ENCODE measurements around the gene PPT1.
A peak's percentile ranks its signal among the peaks of the same experiment; 100 is the strongest.

PPT1 gene

DNA sequence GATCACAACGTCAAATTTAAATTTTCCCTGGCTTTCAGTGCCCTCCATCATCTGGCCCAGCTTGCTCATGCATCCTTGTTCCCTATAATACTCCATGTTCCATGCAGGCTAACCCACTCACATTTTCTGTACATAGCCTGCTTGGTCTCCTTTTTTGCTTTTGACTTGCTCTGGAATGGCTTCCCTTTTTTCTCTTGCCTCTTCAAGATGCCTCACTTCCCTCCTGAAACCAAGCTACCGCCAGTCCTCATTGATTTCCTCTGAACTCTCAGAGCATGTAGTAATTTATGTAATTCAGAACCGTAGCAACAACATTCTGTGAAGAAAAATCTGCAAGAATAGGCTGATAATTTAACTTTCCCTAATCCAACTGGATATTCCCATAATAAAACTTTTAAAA is 46.2 kb downstream of the PPT1 start:
- Histone ChIP-seq H3K27me3 (ENCODE audit: insufficient read depth, poor library complexity, severe bottlenecking) (no peaks in the 10 kb centered on the region), H3K4me3 (replicated peaks; ENCODE audit: insufficient read depth, low read length) (no peak overlapping the region), H3K27ac (replicated peaks) (peak overlapping the region; percentile 15)
- peak in 1 of 2 experiments; percentile 63 for DNase-seq (ENCODE audit: low read depth in 1 of 2, low spot score in 1 of 2)
- TF ChIP-seq, protein P1, sequence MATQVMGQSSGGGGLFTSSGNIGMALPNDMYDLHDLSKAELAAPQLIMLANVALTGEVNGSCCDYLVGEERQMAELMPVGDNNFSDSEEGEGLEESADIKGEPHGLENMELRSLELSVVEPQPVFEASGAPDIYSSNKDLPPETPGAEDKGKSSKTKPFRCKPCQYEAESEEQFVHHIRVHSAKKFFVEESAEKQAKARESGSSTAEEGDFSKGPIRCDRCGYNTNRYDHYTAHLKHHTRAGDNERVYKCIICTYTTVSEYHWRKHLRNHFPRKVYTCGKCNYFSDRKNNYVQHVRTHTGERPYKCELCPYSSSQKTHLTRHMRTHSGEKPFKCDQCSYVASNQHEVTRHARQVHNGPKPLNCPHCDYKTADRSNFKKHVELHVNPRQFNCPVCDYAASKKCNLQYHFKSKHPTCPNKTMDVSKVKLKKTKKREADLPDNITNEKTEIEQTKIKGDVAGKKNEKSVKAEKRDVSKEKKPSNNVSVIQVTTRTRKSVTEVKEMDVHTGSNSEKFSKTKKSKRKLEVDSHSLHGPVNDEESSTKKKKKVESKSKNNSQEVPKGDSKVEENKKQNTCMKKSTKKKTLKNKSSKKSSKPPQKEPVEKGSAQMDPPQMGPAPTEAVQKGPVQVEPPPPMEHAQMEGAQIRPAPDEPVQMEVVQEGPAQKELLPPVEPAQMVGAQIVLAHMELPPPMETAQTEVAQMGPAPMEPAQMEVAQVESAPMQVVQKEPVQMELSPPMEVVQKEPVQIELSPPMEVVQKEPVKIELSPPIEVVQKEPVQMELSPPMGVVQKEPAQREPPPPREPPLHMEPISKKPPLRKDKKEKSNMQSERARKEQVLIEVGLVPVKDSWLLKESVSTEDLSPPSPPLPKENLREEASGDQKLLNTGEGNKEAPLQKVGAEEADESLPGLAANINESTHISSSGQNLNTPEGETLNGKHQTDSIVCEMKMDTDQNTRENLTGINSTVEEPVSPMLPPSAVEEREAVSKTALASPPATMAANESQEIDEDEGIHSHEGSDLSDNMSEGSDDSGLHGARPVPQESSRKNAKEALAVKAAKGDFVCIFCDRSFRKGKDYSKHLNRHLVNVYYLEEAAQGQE (IDR thresholded peaks at IDR 0.05; ENCODE audit: insufficient replicate concordance, low read depth), result no peak
- TF ChIP-seq POLR2AphosphoS5 (IDR thresholded peaks at IDR 0.05; ENCODE audit: low read depth) (no peak), SPI1 (IDR thresholded peaks at IDR 0.05; ENCODE audit: borderline replicate concordance, low read depth) (peak; percentile 97)
- TF ChIP-seq, protein P2, sequence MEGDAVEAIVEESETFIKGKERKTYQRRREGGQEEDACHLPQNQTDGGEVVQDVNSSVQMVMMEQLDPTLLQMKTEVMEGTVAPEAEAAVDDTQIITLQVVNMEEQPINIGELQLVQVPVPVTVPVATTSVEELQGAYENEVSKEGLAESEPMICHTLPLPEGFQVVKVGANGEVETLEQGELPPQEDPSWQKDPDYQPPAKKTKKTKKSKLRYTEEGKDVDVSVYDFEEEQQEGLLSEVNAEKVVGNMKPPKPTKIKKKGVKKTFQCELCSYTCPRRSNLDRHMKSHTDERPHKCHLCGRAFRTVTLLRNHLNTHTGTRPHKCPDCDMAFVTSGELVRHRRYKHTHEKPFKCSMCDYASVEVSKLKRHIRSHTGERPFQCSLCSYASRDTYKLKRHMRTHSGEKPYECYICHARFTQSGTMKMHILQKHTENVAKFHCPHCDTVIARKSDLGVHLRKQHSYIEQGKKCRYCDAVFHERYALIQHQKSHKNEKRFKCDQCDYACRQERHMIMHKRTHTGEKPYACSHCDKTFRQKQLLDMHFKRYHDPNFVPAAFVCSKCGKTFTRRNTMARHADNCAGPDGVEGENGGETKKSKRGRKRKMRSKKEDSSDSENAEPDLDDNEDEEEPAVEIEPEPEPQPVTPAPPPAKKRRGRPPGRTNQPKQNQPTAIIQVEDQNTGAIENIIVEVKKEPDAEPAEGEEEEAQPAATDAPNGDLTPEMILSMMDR (IDR thresholded peaks at IDR 0.05; ENCODE audit: insufficient read depth, low read length), result no peak

DNA sequence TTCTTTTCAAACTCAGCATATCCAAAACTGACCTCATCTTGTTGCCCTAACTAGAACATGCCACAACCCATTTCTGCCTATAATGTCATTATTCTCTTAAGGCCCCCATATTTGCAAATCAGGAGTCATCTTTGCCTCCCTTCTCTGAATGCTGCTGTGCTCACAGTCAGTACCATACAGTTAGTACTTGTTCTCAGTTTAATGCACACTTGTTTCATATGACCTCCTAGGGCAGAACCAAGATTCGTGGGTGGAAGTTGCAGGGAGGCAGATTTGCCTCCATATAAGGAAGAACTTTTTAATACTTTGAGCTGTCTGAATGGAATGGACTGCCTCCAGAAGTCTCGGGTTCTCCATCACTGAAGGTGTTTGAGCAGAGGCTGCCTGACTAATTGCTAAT is 47.3 kb downstream of the PPT1 start:
- Histone ChIP-seq H3K27ac (replicated peaks) (no peak overlapping the region), H3K27me3 (ENCODE audit: insufficient read depth, poor library complexity, severe bottlenecking) (no peaks in the 10 kb centered on the region), H3K4me3 (replicated peaks; ENCODE audit: insufficient read depth, low read length) (no peak overlapping the region)
- no peak for DNase-seq (ENCODE audit: low read depth in 1 of 2, low spot score in 1 of 2)
- TF ChIP-seq, protein P2 (IDR thresholded peaks at IDR 0.05; ENCODE audit: insufficient read depth, low read length), result no peak
- no peak for TF ChIP-seq POLR2AphosphoS5 (IDR thresholded peaks at IDR 0.05; ENCODE audit: low read depth)
- TF ChIP-seq GABPA (IDR thresholded peaks at IDR 0.05; ENCODE audit: low read depth), result no peak
- TF ChIP-seq SPI1 (IDR thresholded peaks at IDR 0.05; ENCODE audit: borderline replicate concordance, low read depth), result no peak
- TF ChIP-seq, protein P1 (IDR thresholded peaks at IDR 0.05; ENCODE audit: insufficient replicate concordance, low read depth), result no peak

DNA sequence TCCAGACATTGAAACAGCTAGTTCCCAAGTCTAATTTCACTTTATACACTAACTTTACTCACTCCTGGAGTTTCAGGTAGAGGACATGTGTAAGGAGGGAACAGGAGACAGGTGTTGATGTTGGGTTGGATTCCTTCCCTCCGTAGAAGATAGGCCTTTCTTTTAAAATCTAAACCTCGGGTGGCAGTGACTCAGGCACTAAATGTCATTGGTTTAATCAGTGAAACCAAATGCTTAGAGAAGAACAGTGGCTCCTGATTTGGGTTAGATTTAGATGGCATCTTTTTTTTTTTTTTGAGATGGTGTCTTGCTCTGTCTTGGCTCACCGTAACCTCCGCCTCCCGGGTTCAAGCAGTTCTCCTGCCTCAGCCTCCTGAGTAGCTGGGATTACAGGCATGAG is 49.3 kb downstream of the PPT1 start:
- Histone ChIP-seq H3K4me3 (replicated peaks; ENCODE audit: insufficient read depth, low read length) (no peak overlapping the region), H3K27ac (replicated peaks) (no peak overlapping the region), H3K27me3 (ENCODE audit: insufficient read depth, poor library complexity, severe bottlenecking) (no peaks in the 10 kb centered on the region)
- TF ChIP-seq, protein P1 (IDR thresholded peaks at IDR 0.05; ENCODE audit: insufficient replicate concordance, low read depth), result no peak
- TF ChIP-seq, protein P2 (IDR thresholded peaks at IDR 0.05; ENCODE audit: insufficient read depth, low read length), result no peak
- no peak for TF ChIP-seq POLR2AphosphoS5 (IDR thresholded peaks at IDR 0.05; ENCODE audit: low read depth)
- TF ChIP-seq GABPA (IDR thresholded peaks at IDR 0.05; ENCODE audit: low read depth), result no peak
- TF ChIP-seq SPI1 (IDR thresholded peaks at IDR 0.05; ENCODE audit: borderline replicate concordance, low read depth), result no peak
- DNase-seq (ENCODE audit: low read depth in 1 of 2, low spot score in 1 of 2), result no peak
